ENCODE measurements around the gene THRAP3.

DNA sequence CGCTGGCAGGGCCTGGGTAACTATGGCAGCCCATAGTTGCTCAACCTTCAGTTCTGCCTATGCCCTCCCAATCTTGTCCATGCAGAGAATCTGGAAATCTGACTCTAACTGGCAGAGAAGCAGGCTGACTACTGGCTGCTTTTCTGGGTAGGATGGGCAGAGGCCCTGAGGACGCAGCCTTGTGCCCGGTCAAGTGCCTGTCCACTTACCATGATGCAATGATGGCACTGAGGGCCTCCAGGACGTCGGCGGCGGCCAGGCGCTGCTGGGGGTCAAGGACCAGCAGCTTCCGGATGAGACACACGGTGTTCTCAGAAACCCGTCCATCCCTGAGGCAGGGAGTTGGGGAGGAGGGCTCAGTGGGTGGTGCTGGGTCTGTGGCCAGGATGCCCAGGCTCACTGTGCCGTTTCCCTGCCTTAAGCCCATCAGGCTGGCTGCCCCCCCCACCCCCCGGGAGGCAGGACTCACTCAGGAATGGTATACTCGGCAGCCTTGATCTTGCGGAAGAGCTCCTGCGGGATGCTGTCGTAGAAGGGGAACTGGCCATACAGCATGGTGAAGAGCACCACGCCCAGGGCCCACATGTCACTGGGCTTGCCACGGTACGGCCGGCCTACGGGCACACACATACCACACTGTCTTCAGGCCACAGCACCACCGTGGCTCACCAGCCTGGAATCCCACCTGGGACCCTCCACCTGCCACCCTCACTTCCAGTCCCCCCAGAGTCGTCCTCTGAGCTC is 119.6 kb downstream of the THRAP3 start:
- no peak for TF ChIP-seq EZH2 (IDR thresholded peaks at IDR 0.05; ENCODE audit: low read depth)
- TF ChIP-seq, protein P1, sequence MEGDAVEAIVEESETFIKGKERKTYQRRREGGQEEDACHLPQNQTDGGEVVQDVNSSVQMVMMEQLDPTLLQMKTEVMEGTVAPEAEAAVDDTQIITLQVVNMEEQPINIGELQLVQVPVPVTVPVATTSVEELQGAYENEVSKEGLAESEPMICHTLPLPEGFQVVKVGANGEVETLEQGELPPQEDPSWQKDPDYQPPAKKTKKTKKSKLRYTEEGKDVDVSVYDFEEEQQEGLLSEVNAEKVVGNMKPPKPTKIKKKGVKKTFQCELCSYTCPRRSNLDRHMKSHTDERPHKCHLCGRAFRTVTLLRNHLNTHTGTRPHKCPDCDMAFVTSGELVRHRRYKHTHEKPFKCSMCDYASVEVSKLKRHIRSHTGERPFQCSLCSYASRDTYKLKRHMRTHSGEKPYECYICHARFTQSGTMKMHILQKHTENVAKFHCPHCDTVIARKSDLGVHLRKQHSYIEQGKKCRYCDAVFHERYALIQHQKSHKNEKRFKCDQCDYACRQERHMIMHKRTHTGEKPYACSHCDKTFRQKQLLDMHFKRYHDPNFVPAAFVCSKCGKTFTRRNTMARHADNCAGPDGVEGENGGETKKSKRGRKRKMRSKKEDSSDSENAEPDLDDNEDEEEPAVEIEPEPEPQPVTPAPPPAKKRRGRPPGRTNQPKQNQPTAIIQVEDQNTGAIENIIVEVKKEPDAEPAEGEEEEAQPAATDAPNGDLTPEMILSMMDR (conservative IDR thresholded peaks at IDR 0.05) = no peak
